ENCODE data around the gene FNTB. TPM values are rescaled to one million over a fixed set of nuclear protein-coding genes. Genes with fewer than 3 reads are reported as not detected.
A peak's percentile ranks its signal among the peaks of the same experiment; 100 is the strongest.

The FNTB gene
- total RNA-seq, 2 experiments from 2014 or later, result 15.0 to 15.6 TPM

GRCh38 chr14:64997108-64997794 is 10.6 kb downstream of the FNTB start:
- Mint-ChIP-seq H3K4me1 (peaks cover 54% of the 10 kb centered on the region), H3K36me3 (peaks cover 8% of the 10 kb centered on the region), H3K9me3 (ENCODE audit: low read depth) (no peaks in the 10 kb centered on the region), H3K4me3 (peak overlapping the region; percentile 72), H3K27me3 (no peaks in the 10 kb centered on the region), H3K27ac (peak overlapping the region; percentile 85)
- CTCF ChIA-PET, result interaction anchor here (1.3 to 2.0 kb wide), 3 partner anchors 10 to 22 kb away, joined by 5 to 12 read pairs (median 7); partner anchors contain the start of gene FNTB
- peak; percentile 59 for DNase-seq
- peak; percentile 85 for ATAC-seq

- H3K9me3 Mint-ChIP-seq (ENCODE audit: low read depth), result no peaks in the 10 kb centered on the region
- no peak overlapping the region for H3K4me3 Mint-ChIP-seq
- ATAC-seq (no peak), DNase-seq (no peak)
- no peaks in the 10 kb centered on the region for H3K27me3 Mint-ChIP-seq
- peaks cover 5% of the 10 kb centered on the region for H3K36me3 Mint-ChIP-seq
- CTCF ChIA-PET, result interaction anchor here (0.6 to 2.0 kb wide), 4 partner anchors 9 to 90 kb away, joined by 3 to 12 read pairs (median 6); partner anchors contain the start of gene FNTB
- no peak overlapping the region for H3K27ac Mint-ChIP-seq
- H3K4me1 Mint-ChIP-seq, result peaks cover 53% of the 10 kb centered on the region
Observed at GRCh38 chr14:64998455-64998931, 11.8 kb downstream of the FNTB start.

- peaks cover 7% of the 10 kb centered on the region for H3K36me3 Mint-ChIP-seq
- H3K4me3 Mint-ChIP-seq, result no peak overlapping the region
- no peak for DNase-seq
- peaks cover 58% of the 10 kb centered on the region for H3K4me1 Mint-ChIP-seq
- H3K9me3 Mint-ChIP-seq (ENCODE audit: low read depth), result no peaks in the 10 kb centered on the region
- H3K27ac Mint-ChIP-seq, result no peak overlapping the region
- CTCF ChIA-PET, result interaction anchor here (0.6 to 3.0 kb wide), 2 partner anchors 14 to 117 kb away, joined by 3 to 10 read pairs; partner anchors contain the start of gene FNTB
- no peak for ATAC-seq
- no peaks in the 10 kb centered on the region for H3K27me3 Mint-ChIP-seq
Observed at GRCh38 chr14:65000898-65001591, 14.3 kb downstream of the FNTB start.

DNA sequence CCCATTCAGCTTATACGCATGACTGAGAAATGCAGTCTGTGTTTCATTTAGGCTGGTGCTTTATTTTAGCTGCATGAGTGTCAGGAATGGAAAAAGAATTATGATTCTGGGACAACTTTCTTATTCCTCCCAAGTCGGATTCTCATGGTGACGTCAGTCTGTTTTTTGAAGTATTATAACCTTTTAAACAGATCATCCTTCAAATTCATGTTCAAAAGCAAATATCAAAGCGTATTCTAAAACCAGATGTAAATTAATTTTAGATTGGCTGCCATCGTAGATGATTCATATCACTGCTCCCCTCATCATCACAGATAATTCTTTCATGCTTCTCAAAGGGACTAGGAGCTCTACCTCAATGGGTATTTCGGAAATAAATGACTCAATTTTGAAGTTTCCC is 15.0 kb downstream of the FNTB start:
- no peak overlapping the region for H3K4me3 Mint-ChIP-seq
- CTCF ChIA-PET, result interaction anchor here (3.0 kb wide), 1 partner anchor 15 kb away, joined by 10 read pairs; the partner anchor contains the start of gene FNTB
- no peaks in the 10 kb centered on the region for H3K27me3 Mint-ChIP-seq
- H3K27ac Mint-ChIP-seq, result no peak overlapping the region
- DNase-seq (no peak), ATAC-seq (no peak)
- peaks cover 11% of the 10 kb centered on the region for H3K36me3 Mint-ChIP-seq
- peaks cover 55% of the 10 kb centered on the region for H3K4me1 Mint-ChIP-seq
- no peaks in the 10 kb centered on the region for H3K9me3 Mint-ChIP-seq (ENCODE audit: low read depth)

- Mint-ChIP-seq H3K36me3 (peaks cover 13% of the 10 kb centered on the region), H3K27ac (peak overlapping the region; percentile 33), H3K4me3 (no peak overlapping the region), H3K27me3 (no peaks in the 10 kb centered on the region), H3K9me3 (ENCODE audit: low read depth) (no peaks in the 10 kb centered on the region), H3K4me1 (peaks cover 46% of the 10 kb centered on the region)
- ATAC-seq (no peak), DNase-seq (no peak)
- CTCF ChIA-PET, result interaction anchor here (1.9 to 3.0 kb wide), 2 partner anchors 16 to 17 kb away, joined by 4 to 10 read pairs; partner anchors contain the start of gene FNTB
Observed at GRCh38 chr14:65002586-65003210, 16.0 kb downstream of the FNTB start.

DNA sequence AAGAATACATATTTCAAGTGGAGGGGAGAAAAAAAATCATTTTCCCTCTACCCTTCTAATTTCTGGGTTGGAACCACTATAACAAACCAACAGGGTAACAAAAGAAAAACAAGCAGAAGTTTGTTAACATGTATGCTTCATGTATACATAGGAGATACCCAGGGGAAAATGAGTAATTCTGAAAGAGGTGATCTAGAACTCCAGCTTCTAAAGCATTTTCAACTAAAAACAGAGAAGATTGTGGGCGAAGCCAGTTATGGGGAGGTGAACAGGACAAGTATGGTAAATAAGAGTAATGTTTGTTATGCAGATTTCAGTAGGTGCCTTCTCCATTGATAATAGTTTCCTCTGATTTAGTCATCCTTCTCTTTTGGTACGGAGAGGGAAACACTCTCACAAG is 16.7 kb downstream of the FNTB start:
- no peak for DNase-seq
- peak; percentile 33 for ATAC-seq
- Mint-ChIP-seq H3K36me3 (peaks cover 13% of the 10 kb centered on the region), H3K27me3 (no peaks in the 10 kb centered on the region), H3K4me3 (no peak overlapping the region), H3K9me3 (ENCODE audit: low read depth) (no peaks in the 10 kb centered on the region), H3K4me1 (peaks cover 39% of the 10 kb centered on the region), H3K27ac (peak overlapping the region; percentile 45)
- CTCF ChIA-PET, result interaction anchor here (1.9 kb wide), 1 partner anchor 17 kb away, joined by 4 read pairs; no protein-coding TSS in a partner anchor

GRCh38 chr14:65006261-65006721 is 19.6 kb downstream of the FNTB start:
- CTCF ChIA-PET, result interaction anchor here (0.7 to 1.6 kb wide), 3 partner anchors 8 to 113 kb away, joined by 3 to 5 read pairs (median 3); no protein-coding TSS in a partner anchor
- Mint-ChIP-seq H3K9me3 (ENCODE audit: low read depth) (no peaks in the 10 kb centered on the region), H3K36me3 (peaks cover 10% of the 10 kb centered on the region), H3K4me1 (peaks cover 29% of the 10 kb centered on the region), H3K4me3 (no peak overlapping the region), H3K27me3 (no peaks in the 10 kb centered on the region), H3K27ac (no peak overlapping the region)
- no peak for ATAC-seq
- DNase-seq, result no peak

- Mint-ChIP-seq H3K4me3 (no peak overlapping the region), H3K27ac (no peak overlapping the region), H3K36me3 (peaks cover 10% of the 10 kb centered on the region), H3K4me1 (peaks cover 26% of the 10 kb centered on the region), H3K9me3 (ENCODE audit: low read depth) (no peaks in the 10 kb centered on the region), H3K27me3 (no peaks in the 10 kb centered on the region)
- CTCF ChIA-PET, result interaction anchor here (0.8 to 3.1 kb wide), 4 partner anchors 9 to 114 kb away, joined by 3 to 11 read pairs (median 4); partner anchors contain the start of gene FNTB
- DNase-seq (no peak), ATAC-seq (no peak)
Observed at GRCh38 chr14:65007202-65007601, 20.5 kb downstream of the FNTB start.

GRCh38 chr14:65010211-65010931 is 23.7 kb downstream of the FNTB start:
- Mint-ChIP-seq H3K4me1 (peaks cover 4% of the 10 kb centered on the region), H3K4me3 (no peak overlapping the region), H3K36me3 (peaks cover 12% of the 10 kb centered on the region), H3K9me3 (ENCODE audit: low read depth) (no peaks in the 10 kb centered on the region), H3K27me3 (no peaks in the 10 kb centered on the region), H3K27ac (no peak overlapping the region)
- DNase-seq, result no peak
- CTCF ChIA-PET, result interaction anchor here (1.2 kb wide), 1 partner anchor 10 kb away, joined by 4 read pairs; no protein-coding TSS in a partner anchor
- no peak for ATAC-seq

DNA sequence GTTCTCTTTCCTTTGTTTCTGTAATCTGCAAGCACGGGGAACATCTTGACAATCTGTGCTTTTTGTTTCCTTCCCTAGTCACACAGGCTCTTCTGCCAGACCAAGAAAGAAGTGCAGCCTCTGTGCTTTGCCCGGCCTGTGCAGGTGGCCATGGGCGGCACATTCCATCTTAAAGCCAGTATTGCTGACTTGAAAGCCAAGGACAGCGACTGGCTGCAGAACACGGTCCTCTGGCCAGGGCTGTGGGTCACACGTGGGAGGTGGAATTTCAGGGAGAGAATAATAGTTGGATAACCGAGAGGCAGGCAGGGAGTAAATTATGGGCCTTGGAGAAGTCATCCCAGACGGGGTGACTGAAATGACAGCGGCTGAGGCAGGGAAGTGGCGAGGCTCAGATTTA is 24.8 kb downstream of the FNTB start:
- CTCF ChIA-PET, result no interaction called here
- Mint-ChIP-seq H3K36me3 (peaks cover 9% of the 10 kb centered on the region), H3K9me3 (ENCODE audit: low read depth) (no peaks in the 10 kb centered on the region), H3K27ac (no peak overlapping the region), H3K27me3 (no peaks in the 10 kb centered on the region), H3K4me3 (no peak overlapping the region), H3K4me1 (peaks cover 1% of the 10 kb centered on the region)
- DNase-seq (no peak), ATAC-seq (no peak)

DNA sequence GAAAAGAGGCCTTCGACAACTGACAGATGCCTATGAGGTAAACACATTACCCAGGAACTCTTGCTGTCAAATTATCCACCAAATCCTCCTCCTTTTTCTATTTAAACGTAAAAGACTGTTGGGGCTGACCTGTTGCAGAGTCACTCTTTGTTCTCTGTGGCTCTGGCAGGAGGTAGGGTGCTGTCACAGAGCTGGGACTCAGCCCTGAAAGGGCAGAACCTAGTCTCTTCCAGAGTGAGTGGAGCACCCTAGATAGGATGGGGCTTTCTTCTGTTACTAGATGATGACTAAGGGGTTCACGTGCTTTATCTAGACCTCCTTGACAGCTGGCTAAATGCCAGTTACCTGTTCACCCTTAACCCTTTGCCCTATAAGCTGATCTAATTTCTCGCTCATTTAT is 25.7 kb downstream of the FNTB start:
- CTCF ChIA-PET, result no interaction called here

DNA sequence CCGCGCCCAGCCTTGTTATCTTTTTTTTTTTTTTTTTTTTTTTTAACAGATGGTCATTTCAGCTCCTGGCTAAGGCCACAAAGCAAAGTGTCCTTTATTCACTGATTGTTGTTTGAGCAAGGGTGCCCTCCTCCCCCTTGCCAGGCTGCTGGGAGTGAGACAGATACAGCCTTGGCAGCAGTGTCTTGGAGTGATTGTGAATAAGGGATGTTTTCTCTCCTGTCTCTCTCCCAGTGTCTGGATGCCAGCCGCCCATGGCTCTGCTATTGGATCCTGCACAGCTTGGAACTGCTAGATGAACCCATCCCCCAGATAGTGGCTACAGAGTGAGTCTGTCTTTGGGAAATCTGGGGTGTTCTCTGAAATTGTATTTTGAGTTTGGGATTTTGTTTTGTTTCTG is 28.7 kb downstream of the FNTB start:
- Mint-ChIP-seq H3K4me3 (no peak overlapping the region), H3K27me3 (no peaks in the 10 kb centered on the region), H3K36me3 (peaks cover 7% of the 10 kb centered on the region), H3K4me1 (peaks cover 2% of the 10 kb centered on the region), H3K27ac (no peak overlapping the region), H3K9me3 (ENCODE audit: low read depth) (no peaks in the 10 kb centered on the region)
- ATAC-seq (no peak), DNase-seq (no peak)
- CTCF ChIA-PET, result no interaction called here

More for the DNA sequence above, 25.7 kb downstream of the FNTB start:
- H3K4me3 Mint-ChIP-seq, result no peak overlapping the region
- H3K27ac Mint-ChIP-seq, result no peak overlapping the region
- no peaks in the 10 kb centered on the region for H3K4me1 Mint-ChIP-seq
- H3K9me3 Mint-ChIP-seq (ENCODE audit: low read depth), result no peaks in the 10 kb centered on the region
- no peak for ATAC-seq
- DNase-seq, result no peak
- peaks cover 7% of the 10 kb centered on the region for H3K36me3 Mint-ChIP-seq
- no peaks in the 10 kb centered on the region for H3K27me3 Mint-ChIP-seq
